NCI-H1930 (cell line): ENCODE results near the gene UCN3.
"Not testable (repeated sequence)": the region's sequence is repeated elsewhere in the genome, so short reads cannot be mapped to it uniquely, and the experiment has no call there.

Experiments
- DNase-seq, 2 experiments: peaks; one replicate each; lab custom pipeline; 2025; lab: John Stamatoyannopoulos, UW

The UCN3 gene

GRCh38 chr10:5369362-5370158, 4.8 kb downstream of the UCN3 start:
- DNase-seq: no peak

DNA sequence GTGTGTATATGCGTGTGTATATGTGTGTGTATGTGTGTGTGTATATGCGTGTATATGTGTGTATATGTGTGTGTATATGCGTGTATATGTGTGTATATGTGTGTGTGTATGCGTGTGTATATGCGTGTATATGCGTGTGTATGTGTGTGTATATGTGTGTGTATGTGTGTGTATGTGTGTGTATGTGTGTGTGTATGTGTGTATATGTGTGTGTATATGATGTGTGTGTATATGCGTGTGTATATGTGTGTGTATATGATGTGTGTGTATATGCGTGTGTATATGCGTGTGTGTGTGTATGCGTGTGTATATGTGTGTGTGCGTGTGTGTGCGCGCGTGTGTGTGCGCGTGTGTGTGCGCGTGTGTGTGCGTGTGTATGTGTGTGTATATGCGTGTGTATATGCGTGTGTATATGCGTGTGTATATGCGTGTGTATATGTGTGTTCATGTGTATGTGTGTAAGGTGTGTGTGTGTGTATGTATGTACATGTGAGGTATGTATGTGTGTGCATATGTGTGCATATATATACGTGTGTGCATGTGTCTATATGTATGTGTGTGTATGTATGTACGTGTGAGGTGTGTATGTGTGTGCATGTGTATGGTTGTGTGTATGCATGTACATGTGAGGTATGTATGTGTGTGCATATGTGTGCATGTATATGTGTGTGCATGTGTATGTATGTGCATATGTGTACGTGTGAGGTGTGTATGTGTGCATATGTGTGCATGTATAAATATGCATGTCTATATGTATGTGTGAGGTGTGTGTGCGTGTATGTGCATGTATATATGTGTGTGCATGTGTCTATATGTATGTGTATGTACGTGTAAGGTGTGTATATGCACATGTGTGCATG, 6.0 kb downstream of the UCN3 start:
- no peak for DNase-seq

GRCh38 chr10:5373307-5373706, 8.5 kb downstream of the UCN3 start:
- DNase-seq: no peak

- DNase-seq: no peak
Observed at GRCh38 chr10:5373891-5374611, 9.3 kb downstream of the UCN3 start.

DNA sequence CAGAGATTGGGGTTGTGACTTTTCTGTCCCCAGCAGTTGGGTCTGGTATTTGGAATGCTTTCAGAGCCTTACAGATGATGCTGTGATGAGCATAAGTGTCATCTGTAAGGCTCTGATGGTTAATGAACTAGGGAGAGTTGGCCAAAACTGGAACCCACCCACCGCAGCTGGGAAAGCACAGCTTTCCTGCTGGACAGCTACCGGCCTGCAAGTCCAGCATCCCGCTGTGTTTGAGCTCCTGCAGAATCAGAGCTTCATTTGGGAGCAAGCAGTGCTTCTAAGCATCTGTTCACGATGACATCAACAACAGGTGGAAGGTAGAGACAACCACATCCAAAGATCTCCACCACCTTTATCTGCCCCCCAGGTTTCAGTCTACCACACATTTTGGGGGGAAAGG, 11.7 kb downstream of the UCN3 start:
- DNase-seq: no peak

DNA sequence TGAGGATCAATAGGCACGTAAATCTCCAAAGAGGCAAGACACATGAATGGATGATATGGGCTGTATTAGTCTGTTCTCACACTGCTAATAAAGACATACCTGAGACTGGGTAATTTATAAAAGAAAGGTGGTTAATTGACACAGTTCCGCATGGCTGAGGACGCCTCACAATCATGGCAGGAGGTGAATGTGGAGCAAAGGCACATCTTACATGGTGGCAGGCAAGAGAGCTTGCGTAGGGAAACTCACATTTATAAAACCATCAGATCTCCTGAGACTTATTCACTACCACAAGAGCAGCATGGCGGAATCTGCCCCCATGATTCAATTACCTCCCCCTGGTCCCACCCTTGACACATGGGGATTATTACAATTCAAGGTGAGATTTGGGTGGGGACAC, 14.4 kb downstream of the UCN3 start:
- DNase-seq: not testable (repeated sequence)

GRCh38 chr10:5380395-5380794, 15.6 kb downstream of the UCN3 start:
- DNase-seq: not testable (repeated sequence)

GRCh38 chr10:5381187-5381586, 16.4 kb downstream of the UCN3 start:
- DNase-seq: no peak

DNA sequence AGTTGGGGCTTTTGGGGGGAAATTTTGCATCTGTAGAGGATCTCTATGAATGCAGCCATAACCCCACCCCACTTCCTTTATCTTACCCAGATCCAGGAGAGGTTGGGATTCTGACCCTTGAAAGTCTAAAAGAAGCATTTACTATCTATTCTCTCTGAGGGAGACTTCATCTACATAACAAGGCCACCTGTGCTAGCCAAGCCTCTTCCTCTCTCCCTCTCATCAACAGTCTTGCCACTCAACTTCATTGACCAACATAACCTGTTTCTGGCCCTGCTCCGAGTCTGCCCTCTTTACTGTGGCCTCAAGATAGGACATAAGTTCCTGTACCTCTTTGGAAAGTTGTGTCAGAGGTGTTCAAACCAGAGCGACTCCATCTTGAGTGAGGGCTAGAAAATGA, 20.5 kb downstream of the UCN3 start:
- DNase-seq: no peak

- no peak for DNase-seq
Observed at GRCh38 chr10:5387169-5387568, 22.4 kb downstream of the UCN3 start.

DNA sequence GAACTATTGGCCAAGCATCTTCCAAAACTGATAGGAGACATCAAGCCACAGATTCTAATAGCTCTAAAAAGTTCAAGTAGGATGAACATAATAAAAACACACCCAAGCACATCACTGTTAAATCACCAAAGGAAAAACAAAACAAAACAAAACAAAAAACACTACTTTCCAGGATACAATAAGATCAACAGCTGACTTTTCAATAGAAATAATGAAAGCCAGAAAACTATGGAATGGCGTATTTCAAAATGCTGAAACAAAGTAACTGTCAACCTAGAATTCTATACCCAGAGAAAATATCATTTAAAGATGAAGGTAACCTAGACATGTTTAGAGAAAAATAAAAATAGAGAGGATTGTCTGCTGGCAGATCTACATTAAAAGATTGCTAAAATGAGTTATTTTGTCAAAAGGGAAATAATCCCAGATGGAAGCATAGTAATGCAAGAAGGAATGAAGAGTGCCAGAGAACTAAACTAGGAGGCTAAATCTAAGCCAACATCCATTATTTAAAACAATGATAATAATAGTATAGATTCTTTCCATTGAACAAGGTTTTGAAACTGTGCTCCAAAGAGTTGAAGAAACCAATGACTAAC, 25.9 kb downstream of the UCN3 start:
- no peak for DNase-seq

GRCh38 chr10:5391790-5392189, 27.0 kb downstream of the UCN3 start:
- no peak for DNase-seq

GRCh38 chr10:5393529-5393928, 28.8 kb downstream of the UCN3 start:
- no peak for DNase-seq

DNA sequence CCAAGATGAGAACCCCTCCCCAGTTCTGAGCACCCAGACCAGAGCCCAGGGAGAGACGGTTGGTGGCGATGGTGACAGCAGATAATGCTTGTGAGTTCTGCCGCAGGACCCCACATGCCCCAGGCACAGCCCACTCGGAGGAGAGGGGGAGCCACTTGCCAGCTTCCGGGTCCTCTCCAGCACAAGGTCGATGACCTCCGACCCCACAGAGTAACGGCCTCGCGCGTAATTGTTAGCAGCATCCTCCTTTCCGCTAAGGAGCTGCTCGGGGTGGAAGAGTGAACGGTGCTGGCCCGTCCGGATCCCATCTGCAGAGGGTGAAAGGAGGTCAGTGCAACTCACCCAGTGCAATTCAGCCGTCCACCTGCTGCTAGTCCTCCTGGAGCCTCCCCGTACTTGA, 30.4 kb downstream of the UCN3 start:
- no peak for DNase-seq

DNA sequence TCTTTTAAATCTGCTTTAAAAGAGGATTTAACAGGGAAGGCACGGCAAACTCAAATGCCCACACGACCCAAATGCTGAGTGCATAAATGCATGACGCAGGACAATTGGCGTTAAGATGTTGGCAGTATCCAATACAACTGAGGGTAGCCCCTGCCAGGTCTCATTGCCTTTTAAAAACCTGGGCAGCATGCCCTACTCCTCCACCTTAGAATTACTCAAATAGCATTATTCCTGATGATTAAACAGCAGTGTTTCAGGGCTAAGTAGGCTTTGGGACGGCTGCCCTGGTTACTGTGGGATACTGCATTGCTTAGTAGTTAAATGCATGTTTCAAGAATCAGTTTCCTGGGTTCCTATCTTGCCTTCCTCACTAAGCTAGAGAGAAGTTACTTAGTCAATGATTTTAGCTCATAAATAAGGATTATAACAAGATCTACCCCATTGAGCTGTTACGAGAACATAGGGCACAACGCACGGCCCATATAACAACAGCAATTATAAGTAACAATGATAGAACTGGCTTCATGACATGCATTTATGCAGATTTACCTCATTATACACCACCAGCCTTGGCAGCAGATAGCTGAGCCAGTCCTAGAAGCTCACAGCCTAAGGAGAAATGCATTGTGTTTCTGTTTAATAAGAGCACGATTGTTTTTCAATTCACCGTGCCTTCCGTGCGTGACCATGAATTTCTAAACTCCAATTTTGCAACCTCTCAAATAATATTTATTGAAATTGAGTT, 32.0 kb downstream of the UCN3 start:
- no peak for DNase-seq

DNA sequence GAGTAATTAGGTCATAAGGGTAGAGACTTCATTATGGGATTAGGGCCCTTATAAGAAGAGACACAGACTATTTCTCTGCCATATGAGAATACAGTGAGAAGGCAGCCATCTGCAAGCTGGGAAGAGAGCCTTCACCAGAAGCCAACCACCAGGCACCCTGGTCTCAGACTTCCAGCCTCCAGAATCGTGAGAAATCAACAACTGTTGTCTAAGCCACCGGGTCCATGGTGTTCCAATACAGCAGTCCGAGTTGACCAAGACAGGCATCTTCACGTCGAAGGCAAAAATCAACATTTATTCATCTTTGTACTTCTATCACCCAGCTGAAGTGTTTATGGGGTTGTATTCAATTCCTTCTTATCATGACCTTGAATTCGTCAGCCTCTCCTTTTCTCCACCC, 34.6 kb downstream of the UCN3 start:
- no peak for DNase-seq

DNA sequence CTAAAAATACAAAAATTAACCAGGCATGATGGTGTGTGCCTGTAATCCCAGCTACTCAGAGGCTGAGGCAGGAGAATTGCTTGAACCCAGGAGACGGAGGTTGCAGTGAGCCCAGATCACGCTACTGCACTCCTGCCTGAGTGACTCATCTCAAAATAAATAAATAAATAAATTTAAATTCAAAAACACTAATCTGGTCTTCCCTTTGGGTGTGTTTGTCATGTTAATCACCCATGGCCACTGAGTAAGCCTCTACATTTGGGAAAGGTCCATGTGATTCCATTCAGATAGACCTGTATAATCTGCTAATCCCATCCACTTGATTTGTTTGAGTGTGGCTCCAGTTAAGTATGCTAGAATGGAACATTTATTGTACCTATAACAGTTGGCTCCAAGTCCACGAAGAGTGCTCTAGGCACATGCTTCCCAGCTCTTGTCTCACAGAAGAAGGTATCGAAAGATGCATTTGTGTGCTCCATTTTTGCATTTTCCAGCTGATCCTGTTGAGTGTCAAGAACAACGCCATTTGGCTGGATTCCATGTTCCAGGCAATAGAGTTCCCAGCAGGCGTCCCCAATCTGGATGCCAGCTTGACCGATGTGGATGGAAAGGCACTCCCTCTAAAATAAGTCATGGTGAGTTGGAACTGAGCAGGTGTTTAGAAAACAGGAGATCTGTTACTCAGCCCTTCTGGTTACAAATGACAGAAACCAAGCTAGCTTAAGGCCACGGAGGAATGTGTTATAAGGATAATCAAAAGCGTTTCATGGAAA, 35.9 kb downstream of the UCN3 start:
- DNase-seq: no peak

DNA sequence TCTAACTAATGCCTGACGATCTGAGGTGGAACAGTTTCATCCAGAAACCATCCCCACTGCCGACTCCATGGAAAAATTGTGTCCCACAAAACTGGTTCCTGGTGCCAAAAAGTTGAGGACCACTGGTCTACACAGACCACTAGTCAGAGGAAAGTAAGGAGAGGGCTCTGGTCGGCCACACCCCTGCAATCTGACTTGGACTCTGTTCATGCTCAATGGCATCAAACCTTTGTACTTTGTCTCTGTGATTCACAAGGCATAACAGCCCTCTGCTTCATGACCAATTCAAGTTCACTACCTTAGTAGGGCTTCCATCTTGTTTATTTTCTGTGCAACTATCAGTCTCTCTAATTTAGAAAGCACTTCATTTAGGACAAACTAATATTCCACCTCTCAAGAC, 38.0 kb downstream of the UCN3 start:
- no peak for DNase-seq

- DNase-seq: no peak
Observed at GRCh38 chr10:5404208-5405041, 39.7 kb downstream of the UCN3 start, which contains the start of gene TUBAL3. Gene TUBAL3 (minus strand): TSS chr10:5404828. CDS start chr10:5404792, 36 bp downstream.

DNA sequence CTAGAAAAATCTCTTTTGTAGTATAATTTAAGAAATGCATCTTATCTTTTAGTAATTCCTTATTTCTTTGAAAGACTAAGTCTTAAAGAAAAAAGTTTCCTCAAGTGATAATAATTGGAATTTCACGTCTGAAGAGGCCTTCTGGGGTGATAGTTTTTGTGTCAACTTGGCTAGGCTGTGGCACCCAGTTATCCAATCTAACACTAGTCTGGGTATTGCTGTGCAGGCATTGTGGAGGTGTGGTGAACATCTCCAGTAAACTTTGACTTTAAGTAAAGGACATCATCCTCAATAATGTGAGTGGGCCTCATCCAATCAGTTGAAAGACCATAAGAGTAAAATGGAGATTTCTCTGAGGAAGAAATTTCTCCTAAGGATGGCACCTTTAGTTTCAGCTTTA, 42.2 kb downstream of the UCN3 start:
- DNase-seq: no peak
